Natural killer cell treated with Interleukin-12 subunit alpha and Interleukin-12 subunit beta and Interleukin-15 and Interleukin-18, amount 100 ng/mL, for 72 hours (primary cell): Measurements from ENCODE around the gene ERN2. TPM values are rescaled to one million over a fixed set of nuclear protein-coding genes. Genes with fewer than 3 reads are reported as not detected.

Source experiments
- ATAC-seq, 2 donors: fragments of 150-1000 bp; cut with Tn5 transposase in 1 of 2; sonication (Bioruptor Pico), chemical (Tn5 transposase) in 1 of 2; 2 replicates each; pipeline ENCODE4 v1.10.0; 2021
- DNase-seq: peaks from one replicate; pipeline ENCODE4 v3.0.0; 2022; ENCODE audit warnings: low spot score
- H3K27ac Mint-ChIP-seq, 2 donors: 1 replicate in 1 of 2; 2 replicates in 1 of 2; pipeline ENCODE4 v1.8.0; 2022; ENCODE audit warnings: mixed read lengths in 2 of 2, mild to moderate bottlenecking in 1 of 2, moderate library complexity in 1 of 2
- H3K27me3 Mint-ChIP-seq, 2 donors: 1 replicate in 1 of 2; 2 replicates in 1 of 2; pipeline ENCODE4 v1.8.0; 2022; ENCODE audit warnings: mixed read lengths in 2 of 2
- H3K36me3 Mint-ChIP-seq: one replicate; pipeline ENCODE4 v1.8.0; 2022; ENCODE audit warnings: mixed read lengths
- H3K4me1 Mint-ChIP-seq, 2 donors: 1 replicate in 1 of 2; 2 replicates in 1 of 2; pipeline ENCODE4 v1.8.0; 2022; ENCODE audit warnings: low read depth in 2 of 2, mixed read lengths in 2 of 2, mild to moderate bottlenecking in 1 of 2
- H3K4me3 Mint-ChIP-seq: one replicate; pipeline ENCODE4 v1.8.0; 2022; ENCODE audit warnings: mixed read lengths
- H3K9me3 Mint-ChIP-seq: 2 replicates; pipeline ENCODE4 v1.8.0; 2022; ENCODE audit warnings: mixed read lengths
- total RNA-seq, 2 donors: library from RNA; stranded (reverse); gene quantifications; one replicate each; pipeline ENCODE4 v1.2.3, GENCODE V29; 2022

The ERN2 gene
- total RNA-seq, 2 donors from 2014 or later: not detected

- Mint-ChIP-seq H3K27ac (no peak overlapping the region), H3K27me3 (peaks cover 8 to 19% of the 10 kb centered on the region in 2 donors)
- DNase-seq: no peak
Observed at GRCh38 chr16:23705517-23705902, 7.5 kb downstream of the ERN2 start.

GRCh38 chr16:23704772-23705516, 8.1 kb downstream of the ERN2 start:
- Mint-ChIP-seq H3K36me3 (peaks cover 10% of the 10 kb centered on the region), H3K9me3 (peaks cover 4% of the 10 kb centered on the region), H3K4me1 (no peaks in the 10 kb centered on the region), H3K27me3 (peaks cover 8 to 14% of the 10 kb centered on the region in 2 donors), H3K4me3 (no peak overlapping the region), H3K27ac (no peak overlapping the region)
- DNase-seq: no peak
- ATAC-seq: peak in 1 of 2 donors; percentile 41

More at GRCh38 chr16:23705517-23705902, 7.5 kb downstream of the ERN2 start:
- ATAC-seq: no peak
- Mint-ChIP-seq H3K9me3 (peaks cover 4% of the 10 kb centered on the region), H3K4me1 (no peaks in the 10 kb centered on the region), H3K36me3 (peaks cover 10% of the 10 kb centered on the region), H3K4me3 (no peak overlapping the region)

GRCh38 chr16:23702951-23703350, 10.1 kb downstream of the ERN2 start:
- no peak for ATAC-seq
- no peak overlapping the region for H3K27ac Mint-ChIP-seq

GRCh38 chr16:23701045-23701444, 12.0 kb downstream of the ERN2 start:
- Mint-ChIP-seq H3K4me3 (no peak overlapping the region), H3K36me3 (peaks cover 10% of the 10 kb centered on the region), H3K9me3 (peaks cover 4% of the 10 kb centered on the region), H3K4me1 (peaks cover 9 to 14% of the 10 kb centered on the region in 2 donors), H3K27me3 (peaks cover 8 to 10% of the 10 kb centered on the region in 2 donors), H3K27ac (no peak overlapping the region)
- DNase-seq (no peak), ATAC-seq (no peak)

More at GRCh38 chr16:23702951-23703350, 10.1 kb downstream of the ERN2 start:
- Mint-ChIP-seq H3K9me3 (peaks cover 4% of the 10 kb centered on the region), H3K4me3 (no peak overlapping the region), H3K4me1 (peaks cover 9 to 14% of the 10 kb centered on the region in 2 donors), H3K36me3 (peaks cover 10% of the 10 kb centered on the region), H3K27me3 (peaks cover 8 to 10% of the 10 kb centered on the region in 2 donors)
- no peak for DNase-seq

GRCh38 chr16:23700509-23700908, 12.5 kb downstream of the ERN2 start:
- peaks cover 10% of the 10 kb centered on the region for H3K36me3 Mint-ChIP-seq
- H3K4me1 Mint-ChIP-seq: peaks cover 9 to 14% of the 10 kb centered on the region in 2 donors
- H3K9me3 Mint-ChIP-seq: peaks cover 4% of the 10 kb centered on the region
- ATAC-seq: peak in 1 of 2 donors; percentile 13
- DNase-seq: no peak
- H3K27ac Mint-ChIP-seq: no peak overlapping the region
- peaks cover 5 to 8% of the 10 kb centered on the region in 2 donors for H3K27me3 Mint-ChIP-seq
- no peak overlapping the region for H3K4me3 Mint-ChIP-seq

- H3K9me3 Mint-ChIP-seq: peaks cover 4% of the 10 kb centered on the region
- H3K4me1 Mint-ChIP-seq: peaks cover 9 to 14% of the 10 kb centered on the region in 2 donors
- peaks cover 5 to 8% of the 10 kb centered on the region in 2 donors for H3K27me3 Mint-ChIP-seq
- H3K4me3 Mint-ChIP-seq: no peak overlapping the region
- peaks cover 10% of the 10 kb centered on the region for H3K36me3 Mint-ChIP-seq
- DNase-seq (no peak), ATAC-seq (no peak)
- no peak overlapping the region for H3K27ac Mint-ChIP-seq
Observed at GRCh38 chr16:23700093-23700492, 12.9 kb downstream of the ERN2 start.

GRCh38 chr16:23699100-23699499, 13.9 kb downstream of the ERN2 start:
- ATAC-seq: peak; percentile 64 to 74
- Mint-ChIP-seq H3K4me3 (no peak overlapping the region), H3K36me3 (peaks cover 10% of the 10 kb centered on the region), H3K27me3 (peaks cover 5 to 8% of the 10 kb centered on the region in 2 donors), H3K9me3 (peaks cover 4% of the 10 kb centered on the region), H3K4me1 (peaks cover 14 to 15% of the 10 kb centered on the region in 2 donors), H3K27ac (peak overlapping the region in 1 of 2 donors; percentile 55)
- no peak for DNase-seq

- Mint-ChIP-seq H3K4me1 (peaks cover 14 to 15% of the 10 kb centered on the region in 2 donors), H3K36me3 (no peaks in the 10 kb centered on the region), H3K9me3 (no peaks in the 10 kb centered on the region), H3K27ac (no peak overlapping the region), H3K4me3 (no peak overlapping the region), H3K27me3 (no peaks in the 10 kb centered on the region)
- ATAC-seq (no peak), DNase-seq (no peak)
Observed at GRCh38 chr16:23695756-23696155, 17.3 kb downstream of the ERN2 start.

GRCh38 chr16:23694644-23695373, 18.2 kb downstream of the ERN2 start:
- DNase-seq: no peak
- Mint-ChIP-seq H3K9me3 (no peaks in the 10 kb centered on the region), H3K27me3 (no peaks in the 10 kb centered on the region), H3K36me3 (no peaks in the 10 kb centered on the region), H3K27ac (no peak overlapping the region), H3K4me1 (peaks cover 14 to 15% of the 10 kb centered on the region in 2 donors), H3K4me3 (no peak overlapping the region)
- peak in 1 of 2 donors; percentile 40 for ATAC-seq

GRCh38 chr16:23694265-23694643, 18.8 kb downstream of the ERN2 start:
- no peaks in the 10 kb centered on the region for H3K36me3 Mint-ChIP-seq
- H3K4me3 Mint-ChIP-seq: no peak overlapping the region
- H3K27ac Mint-ChIP-seq: no peak overlapping the region
- H3K4me1 Mint-ChIP-seq: peaks cover 11 to 15% of the 10 kb centered on the region in 2 donors
- DNase-seq (no peak), ATAC-seq (no peak)
- no peaks in the 10 kb centered on the region for H3K9me3 Mint-ChIP-seq
- no peaks in the 10 kb centered on the region for H3K27me3 Mint-ChIP-seq

- peaks cover 8% of the 10 kb centered on the region for H3K36me3 Mint-ChIP-seq
- H3K27me3 Mint-ChIP-seq: no peaks in the 10 kb centered on the region
- no peak overlapping the region for H3K4me3 Mint-ChIP-seq
- ATAC-seq: no peak
- H3K4me1 Mint-ChIP-seq: peaks cover 0 to 6% of the 10 kb centered on the region in 2 donors
- no peak overlapping the region for H3K27ac Mint-ChIP-seq
- no peak for DNase-seq
- no peaks in the 10 kb centered on the region for H3K9me3 Mint-ChIP-seq
Observed at GRCh38 chr16:23692190-23692837, 20.7 kb downstream of the ERN2 start.

- H3K36me3 Mint-ChIP-seq: peaks cover 11% of the 10 kb centered on the region
Observed at GRCh38 chr16:23691483-23692189, 21.4 kb downstream of the ERN2 start.

GRCh38 chr16:23690771-23691482, 22.1 kb downstream of the ERN2 start:
- ATAC-seq (no peak), DNase-seq (no peak)
- H3K27ac Mint-ChIP-seq: no peak overlapping the region
- H3K9me3 Mint-ChIP-seq: no peaks in the 10 kb centered on the region
- H3K27me3 Mint-ChIP-seq: no peaks in the 10 kb centered on the region
- no peak overlapping the region for H3K4me3 Mint-ChIP-seq
- peaks cover 11% of the 10 kb centered on the region for H3K36me3 Mint-ChIP-seq
- peaks cover 0 to 6% of the 10 kb centered on the region in 2 donors for H3K4me1 Mint-ChIP-seq

More at GRCh38 chr16:23691483-23692189, 21.4 kb downstream of the ERN2 start:
- Mint-ChIP-seq H3K4me3 (no peak overlapping the region), H3K9me3 (no peaks in the 10 kb centered on the region), H3K27me3 (no peaks in the 10 kb centered on the region), H3K4me1 (peaks cover 0 to 6% of the 10 kb centered on the region in 2 donors), H3K27ac (no peak overlapping the region)
- no peak for DNase-seq
- no peak for ATAC-seq
